CD4-positive, alpha-beta memory T cell (primary cell): ENCODE measurements around the gene KANSL1. TPM values are rescaled to one million over a fixed set of nuclear protein-coding genes. Genes with fewer than 3 reads are reported as not detected.
A peak's percentile ranks its signal among the peaks of the same experiment; 100 is the strongest.

Experiments
- CTCF ChIA-PET: fragments of 350-600 bp; sonication (Branson Sonifier 250); formaldehyde crosslinking; loops from one replicate; lab custom pipeline; 2021; ENCODE audit warnings: inconsistent platforms; ENCODE audit not compliant: partially characterized antibody; lab: Charles Lee
- POLR2A ChIA-PET: fragments of 350-600 bp; sonication (Branson Sonifier 250); formaldehyde crosslinking; loops from one replicate; lab custom pipeline; 2021; ENCODE audit not compliant: partially characterized antibody; lab: Charles Lee
- DNase-seq, 5 donors: peaks; one replicate each; pipeline versions ENCODE4 v3.0.0 to v3.0.0-alpha.2; 2020 to 2022; ENCODE audit warnings: mixed read lengths in 1 of 5
- H3K27ac ChIP-seq: one replicate; pipeline ENCODE4 v1.7.0; 2013; ENCODE audit warnings: low read depth, low read length
- H3K27me3 ChIP-seq: 2 replicates; pipeline ENCODE4 v1.7.0; 2013; ENCODE audit warnings: mild to moderate bottlenecking, low read length, moderate library complexity; ENCODE audit not compliant: insufficient read depth
- H3K36me3 ChIP-seq: 2 replicates; pipeline ENCODE4 v1.7.0; 2013; ENCODE audit warnings: mild to moderate bottlenecking, low read length, moderate library complexity; ENCODE audit not compliant: insufficient read depth
- H3K4me1 ChIP-seq: 2 replicates; pipeline ENCODE4 v1.7.0; 2013; ENCODE audit warnings: mild to moderate bottlenecking, low read length, moderate library complexity; ENCODE audit not compliant: insufficient read depth
- H3K4me3 ChIP-seq, 2 donors: one replicate each; pipeline ENCODE4 v1.7.0; 2013; ENCODE audit warnings: low read length in 2 of 2, mild to moderate bottlenecking in 1 of 2
- H3K9me3 ChIP-seq, 2 donors: one replicate each; pipeline ENCODE4 v1.7.0; 2013; ENCODE audit warnings: low read length in 2 of 2, control low read depth in 1 of 2; ENCODE audit not compliant: control insufficient read depth in 1 of 2
- H3K27ac Mint-ChIP-seq, 7 donors: one replicate each; pipeline ENCODE4 v1.8.0; 2020 to 2021; ENCODE audit warnings: mixed read lengths in 7 of 7, mild to moderate bottlenecking in 6 of 7, inconsistent platforms in 3 of 7, moderate library complexity in 3 of 7
- H3K27me3 Mint-ChIP-seq, 2 donors: one replicate each; pipeline ENCODE4 v1.8.0; 2020 to 2021; ENCODE audit warnings: mixed read lengths in 2 of 2
- H3K36me3 Mint-ChIP-seq, 2 donors: one replicate each; pipeline ENCODE4 v1.8.0; 2020 to 2021; ENCODE audit warnings: mixed read lengths in 2 of 2, inconsistent platforms in 1 of 2, mild to moderate bottlenecking in 1 of 2
- H3K4me1 Mint-ChIP-seq, 4 donors: one replicate each; pipeline ENCODE4 v1.8.0; 2020 to 2021; ENCODE audit warnings: mixed read lengths in 4 of 4, mild to moderate bottlenecking in 1 of 4
- H3K4me3 Mint-ChIP-seq, 8 donors: one replicate each; pipeline ENCODE4 v1.8.0; 2020 to 2021; ENCODE audit warnings: mixed read lengths in 8 of 8, mild to moderate bottlenecking in 7 of 8, moderate library complexity in 6 of 8, inconsistent platforms in 3 of 8
- H3K9me3 Mint-ChIP-seq, 8 donors: one replicate each; pipeline ENCODE4 v1.8.0; 2020 to 2021; ENCODE audit warnings: mixed read lengths in 8 of 8, mild to moderate bottlenecking in 5 of 8, inconsistent platforms in 3 of 8, moderate library complexity in 1 of 8
- intact Hi-C: fragments of 100-400 bp; cut with micrococcal nuclease; formaldehyde crosslinking; loops from one replicate; pipeline ENCODE4 v1.15.1; 2023
- polyA plus RNA-seq, 2 donors: library from polyadenylated mRNA; unstranded; fragments of 300-500 nt; fragmentation: Illumina TruSeq; gene quantifications; one replicate each; pipeline ENCODE4 v1.2.3, GENCODE V29; 2021
- total RNA-seq, 2 experiments: library from RNA; stranded (reverse); gene quantifications; one replicate each; pipeline ENCODE4 v1.2.3, GENCODE V29; 2021

Gene KANSL1
- total and polyA plus RNA-seq, 4 experiments from 2014 or later: 6.7 to 206 (median 107) TPM

DNA sequence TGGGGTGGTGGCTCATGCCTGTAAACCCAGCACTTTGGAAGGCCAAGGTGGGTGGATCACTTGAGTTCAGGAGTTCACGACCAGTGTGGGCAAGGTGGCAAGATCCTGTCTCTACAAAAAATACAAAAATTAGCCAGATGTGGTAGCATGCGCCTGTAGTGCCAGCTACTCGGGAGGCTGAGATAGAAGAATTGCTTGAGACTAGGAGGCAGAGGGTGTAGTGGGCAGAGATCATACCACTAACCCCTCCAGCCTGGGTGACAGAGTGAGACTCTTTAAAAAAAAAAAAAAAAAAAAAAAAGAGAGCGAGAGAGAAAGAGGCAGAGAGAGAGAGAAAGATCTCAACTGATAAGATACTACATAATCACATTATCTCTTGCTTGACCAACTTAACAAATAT, 45.9 kb downstream of the KANSL1 start:
- Histone ChIP-seq H3K4me3 (no peak overlapping the region), H3K9me3 (no peaks in the 10 kb centered on the region), H3K27ac (no peak overlapping the region), H3K4me1 (peaks cover 93% of the 10 kb centered on the region), H3K27me3 (no peaks in the 10 kb centered on the region), H3K36me3 (no peaks in the 10 kb centered on the region)
- no peaks in the 10 kb centered on the region for H3K9me3 Mint-ChIP-seq
- peaks cover 61 to 96% (median 88%) of the 10 kb centered on the region in 4 donors for H3K4me1 Mint-ChIP-seq
- ChIA-PET CTCF (interaction anchor here (1.3 to 3.8 kb wide), 3 partner anchors 7 to 65 kb away, joined by 4 to 19 read pairs (median 6); no protein-coding TSS in a partner anchor), POLR2A (interaction anchor here (3.2 kb wide), 1 partner anchor 45 kb away, joined by 27 read pairs; the partner anchor contains the start of gene KANSL1)
- H3K27ac Mint-ChIP-seq: peak overlapping the region in 5 of 7 donors; percentile 49 to 88 (median 81)
- no peaks in the 10 kb centered on the region for H3K27me3 Mint-ChIP-seq
- intact Hi-C loops: loop anchor here (1.0 kb wide), 1 partner anchor 8 kb away; no protein-coding TSS in a partner anchor
- H3K36me3 Mint-ChIP-seq: peaks cover 4 to 7% of the 10 kb centered on the region in 2 donors
- peak in 1 of 5 donors; percentile 20 for DNase-seq
- peak overlapping the region in 7 of 8 donors; percentile 40 to 73 (median 50) for H3K4me3 Mint-ChIP-seq

DNA sequence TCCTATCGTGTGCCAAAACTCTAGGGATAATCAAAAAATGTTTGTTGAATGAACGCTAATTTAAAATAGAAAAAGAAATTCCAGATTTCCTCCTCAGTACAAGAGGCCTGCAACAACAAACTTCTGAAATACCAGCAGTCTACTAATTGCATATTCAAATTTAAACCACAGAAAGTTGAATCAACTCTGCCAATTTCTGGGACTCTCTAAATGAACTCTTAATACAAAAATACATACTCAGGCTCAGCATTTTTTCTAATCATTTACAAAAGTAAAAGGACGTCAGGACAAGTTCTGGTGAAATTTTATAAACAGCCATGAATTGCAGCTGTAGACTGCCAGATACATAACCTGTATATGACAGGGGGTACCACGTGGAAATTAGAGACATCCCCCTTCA, 49.0 kb downstream of the KANSL1 start:
- CTCF ChIA-PET: interaction anchor here (1.1 to 3.8 kb wide), 6 partner anchors 15 to 99 kb away, joined by 3 to 19 read pairs (median 4); partner anchors contain the start of gene KANSL1
- Mint-ChIP-seq H3K27ac (peak overlapping the region in 5 of 7 donors; percentile 8 to 69 (median 43)), H3K4me3 (peak overlapping the region in 6 of 8 donors; percentile 13 to 68 (median 54)), H3K27me3 (no peaks in the 10 kb centered on the region), H3K9me3 (no peaks in the 10 kb centered on the region), H3K4me1 (peaks cover 67 to 98% (median 90%) of the 10 kb centered on the region in 4 donors), H3K36me3 (peaks cover 0 to 5% of the 10 kb centered on the region in 2 donors)
- Histone ChIP-seq H3K4me3 (no peak overlapping the region), H3K36me3 (no peaks in the 10 kb centered on the region), H3K4me1 (peaks cover 95% of the 10 kb centered on the region), H3K27ac (no peak overlapping the region), H3K9me3 (no peaks in the 10 kb centered on the region), H3K27me3 (no peaks in the 10 kb centered on the region)
- DNase-seq: no peak
- intact Hi-C loops: no loop called here
- POLR2A ChIA-PET: interaction anchor here (2.0 to 3.2 kb wide), 2 partner anchors 10 to 49 kb away, joined by 13 to 27 read pairs; partner anchors contain the start of gene KANSL1

DNA sequence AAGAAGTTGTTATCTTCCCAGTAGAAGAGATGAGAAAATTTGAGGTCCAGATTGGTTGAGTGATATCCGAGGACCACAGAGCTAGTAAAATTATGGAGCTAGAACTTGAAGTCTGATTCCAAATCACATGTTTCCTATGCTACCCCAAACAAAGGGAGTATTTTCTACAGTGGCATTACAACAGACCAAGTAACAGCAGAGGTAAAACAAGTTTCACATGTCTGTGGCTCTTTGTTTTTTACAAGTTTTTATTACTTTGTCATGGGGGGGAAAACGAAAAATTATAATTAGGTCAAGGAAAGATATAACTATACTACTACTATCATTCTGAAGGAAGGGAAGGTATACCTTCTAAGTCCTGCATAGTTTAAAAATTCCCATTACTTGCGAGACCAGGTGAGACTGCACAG, 49.4 kb downstream of the KANSL1 start:
- no peaks in the 10 kb centered on the region for H3K27me3 ChIP-seq
- peaks cover 95% of the 10 kb centered on the region for H3K4me1 ChIP-seq
- Mint-ChIP-seq H3K4me3 (peak overlapping the region in 5 of 8 donors; percentile 17 to 68 (median 51)), H3K4me1 (peaks cover 70 to 98% (median 90%) of the 10 kb centered on the region in 4 donors), H3K27me3 (no peaks in the 10 kb centered on the region), H3K27ac (peak overlapping the region in 6 of 7 donors; percentile 8 to 71 (median 46)), H3K9me3 (no peaks in the 10 kb centered on the region), H3K36me3 (peaks cover 0 to 10% of the 10 kb centered on the region in 2 donors)
- no peak overlapping the region for H3K4me3 ChIP-seq
- ChIA-PET POLR2A (no interaction called here), CTCF (interaction anchor here (1.3 to 3.8 kb wide), 3 partner anchors 34 to 69 kb away, joined by 3 to 19 read pairs (median 4); no protein-coding TSS in a partner anchor)
- H3K36me3 ChIP-seq: no peaks in the 10 kb centered on the region
- no peaks in the 10 kb centered on the region for H3K9me3 ChIP-seq
- H3K27ac ChIP-seq: no peak overlapping the region
- intact Hi-C loops: loop anchor here (1.0 kb wide), 1 partner anchor 15 kb away; no protein-coding TSS in a partner anchor
- DNase-seq: no peak

DNA sequence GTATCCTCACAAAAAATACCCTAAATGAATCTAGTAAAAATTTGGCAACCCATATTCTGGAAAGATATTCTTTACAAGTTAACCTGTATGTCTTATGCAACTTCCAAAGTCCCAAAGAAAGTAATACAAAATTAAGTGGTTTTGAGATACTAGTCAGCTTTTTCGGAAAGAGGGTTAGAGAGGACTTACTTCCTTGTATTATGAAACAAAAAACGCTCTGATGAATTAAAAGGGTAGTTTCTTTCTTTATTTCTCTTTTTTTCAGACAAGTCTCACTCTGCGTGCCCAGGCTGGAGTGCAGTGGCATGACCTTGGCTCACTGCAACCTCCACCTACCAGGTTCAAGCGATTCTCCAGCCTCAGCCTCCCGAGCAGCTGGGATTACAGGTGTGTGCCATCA, 51.6 kb downstream of the KANSL1 start:
- H3K36me3 ChIP-seq: no peaks in the 10 kb centered on the region
- H3K4me1 Mint-ChIP-seq: peaks cover 72 to 98% (median 89%) of the 10 kb centered on the region in 4 donors
- no peaks in the 10 kb centered on the region for H3K27me3 ChIP-seq
- H3K27ac Mint-ChIP-seq: peak overlapping the region in 6 of 7 donors; percentile 20 to 61 (median 48)
- peaks cover 95% of the 10 kb centered on the region for H3K4me1 ChIP-seq
- DNase-seq: no peak
- CTCF ChIA-PET: interaction anchor here (0.6 to 1.3 kb wide), 3 partner anchors 9 to 71 kb away, joined by 3 to 4 read pairs (median 4); no protein-coding TSS in a partner anchor
- no peaks in the 10 kb centered on the region for H3K27me3 Mint-ChIP-seq
- H3K27ac ChIP-seq: no peak overlapping the region
- no peak overlapping the region for H3K4me3 ChIP-seq
- H3K36me3 Mint-ChIP-seq: peaks cover 0 to 12% of the 10 kb centered on the region in 2 donors
- intact Hi-C loops: no loop called here
- peak overlapping the region in 7 of 8 donors; percentile 14 to 72 (median 28) for H3K4me3 Mint-ChIP-seq
- POLR2A ChIA-PET: interaction anchor here (1.0 to 2.2 kb wide), 3 partner anchors 12 to 72 kb away, joined by 3 to 9 read pairs (median 3); partner anchors contain the start of gene KANSL1
- no peaks in the 10 kb centered on the region for H3K9me3 Mint-ChIP-seq
- H3K9me3 ChIP-seq: no peaks in the 10 kb centered on the region

DNA sequence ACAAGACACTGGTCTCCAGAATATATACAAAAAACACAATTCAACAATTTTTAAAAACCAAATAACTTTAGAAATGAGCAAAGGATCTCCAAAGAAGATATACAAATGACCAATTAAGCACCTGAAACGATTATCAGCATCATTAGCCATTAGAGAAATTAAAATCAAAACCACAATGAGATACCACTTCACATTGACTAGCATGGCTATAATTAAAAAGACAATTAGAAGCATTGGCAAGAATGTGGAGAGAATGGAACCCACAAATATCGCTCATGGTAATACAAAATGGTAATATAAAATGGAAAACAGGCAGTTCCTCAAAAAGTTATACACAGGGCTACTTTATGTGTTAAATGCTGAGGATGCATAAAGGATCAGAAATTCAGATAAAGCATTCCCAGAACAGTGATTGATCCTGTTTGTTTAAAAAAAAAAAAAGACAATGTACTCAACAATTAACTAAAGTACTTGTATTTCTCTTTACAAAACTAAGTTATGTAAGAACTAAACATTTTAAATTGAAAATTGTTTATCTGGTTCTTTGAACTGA, 52.5 kb downstream of the KANSL1 start:
- no peaks in the 10 kb centered on the region for H3K27me3 Mint-ChIP-seq
- H3K27me3 ChIP-seq: no peaks in the 10 kb centered on the region
- intact Hi-C loops: no loop called here
- H3K9me3 ChIP-seq: no peaks in the 10 kb centered on the region
- no peaks in the 10 kb centered on the region for H3K36me3 ChIP-seq
- H3K4me1 ChIP-seq: peaks cover 95% of the 10 kb centered on the region
- H3K36me3 Mint-ChIP-seq: peaks cover 0 to 11% of the 10 kb centered on the region in 2 donors
- no peak overlapping the region for H3K27ac ChIP-seq
- no peak overlapping the region for H3K4me3 ChIP-seq
- H3K27ac Mint-ChIP-seq: peak overlapping the region in 4 of 7 donors; percentile 27 to 58 (median 38)
- ChIA-PET POLR2A (interaction anchor here (1.2 to 2.2 kb wide), 3 partner anchors 52 to 72 kb away, joined by 3 to 9 read pairs (median 5); partner anchors contain the start of gene KANSL1), CTCF (interaction anchor here (1.2 kb wide), 1 partner anchor 72 kb away, joined by 3 read pairs; no protein-coding TSS in a partner anchor)
- no peaks in the 10 kb centered on the region for H3K9me3 Mint-ChIP-seq
- H3K4me1 Mint-ChIP-seq: peaks cover 74 to 98% (median 91%) of the 10 kb centered on the region in 4 donors
- H3K4me3 Mint-ChIP-seq: peak overlapping the region in 5 of 8 donors; percentile 14 to 67 (median 42)
- DNase-seq: no peak

DNA sequence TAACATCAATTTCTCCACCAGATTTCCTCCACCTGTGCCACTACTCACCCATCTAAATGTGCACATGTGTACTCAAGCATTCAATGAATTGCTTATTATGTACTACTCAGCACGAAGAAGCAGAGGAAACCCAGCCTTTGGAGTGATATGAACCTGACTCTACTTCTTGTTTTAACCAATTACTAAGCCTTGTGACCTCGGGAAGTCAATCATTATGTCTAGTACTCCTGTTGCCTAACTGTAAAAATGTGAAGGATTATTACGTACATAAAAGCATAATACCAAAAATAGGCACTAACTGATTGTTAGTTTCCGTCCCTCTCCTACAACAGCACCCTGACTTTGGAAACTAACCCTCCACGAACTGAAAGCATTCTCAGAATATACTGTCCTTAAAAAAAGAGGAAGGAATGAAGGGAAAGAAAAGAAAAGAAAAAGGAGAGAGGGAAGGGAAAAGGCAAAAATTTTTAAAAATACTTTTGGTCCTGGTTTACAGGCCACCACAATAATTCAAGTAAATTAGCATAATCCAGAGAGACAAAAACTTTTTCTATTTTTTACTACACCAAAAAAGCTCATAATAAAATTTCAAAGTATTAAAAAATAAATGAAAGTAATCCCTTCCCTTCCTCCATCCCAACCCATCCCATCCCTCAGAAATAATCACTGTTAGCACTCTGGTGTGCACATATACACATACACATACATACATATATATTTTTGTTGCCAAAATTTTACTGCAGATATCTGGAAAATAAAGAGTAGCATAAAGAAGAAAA, 53.6 kb downstream of the KANSL1 start:
- no peak overlapping the region for H3K4me3 ChIP-seq
- intact Hi-C loops: loop anchor here (1.0 to 5.0 kb wide), 4 partner anchors 8 to 57 kb away; no protein-coding TSS in a partner anchor
- Mint-ChIP-seq H3K36me3 (peaks cover 0 to 11% of the 10 kb centered on the region in 2 donors), H3K4me1 (peaks cover 75 to 98% (median 88%) of the 10 kb centered on the region in 4 donors), H3K27ac (peak overlapping the region in 5 of 7 donors; percentile 53 to 73 (median 59)), H3K4me3 (peak overlapping the region in 7 of 8 donors; percentile 6 to 70 (median 34)), H3K27me3 (no peaks in the 10 kb centered on the region), H3K9me3 (no peaks in the 10 kb centered on the region)
- no peaks in the 10 kb centered on the region for H3K36me3 ChIP-seq
- H3K27ac ChIP-seq: no peak overlapping the region
- DNase-seq: no peak
- ChIA-PET POLR2A (interaction anchor here (1.2 kb wide), 1 partner anchor 53 kb away, joined by 5 read pairs; the partner anchor contains the start of gene KANSL1), CTCF (interaction anchor here (1.2 kb wide), 1 partner anchor 73 kb away, joined by 3 read pairs; no protein-coding TSS in a partner anchor)
- H3K4me1 ChIP-seq: peaks cover 95% of the 10 kb centered on the region
- no peaks in the 10 kb centered on the region for H3K27me3 ChIP-seq
- no peaks in the 10 kb centered on the region for H3K9me3 ChIP-seq
